HepG2 (cell line): Measurements from ENCODE around the gene AADACL4. TPM values are rescaled to one million over a fixed set of nuclear protein-coding genes. Genes with fewer than 3 reads are reported as not detected.

Experiments
- CEBPG ChIP-seq: IDR thresholded peaks from 2 replicates; pipeline ENCODE4 v1.6.1; 2016
- KDM4B ChIP-seq: sonication (generic); formaldehyde crosslinking; IDR thresholded peaks from 2 replicates; pipeline ENCODE4 v1.4.0; 2020; ENCODE audit warnings: missing genetic modification reagents
- PAXIP1 ChIP-seq: sonication (generic); formaldehyde crosslinking; conservative IDR thresholded peaks from 2 replicates; pipeline ENCODE4 v1.4.0; 2020; ENCODE audit warnings: mild to moderate bottlenecking, missing genetic modification reagents, moderate library complexity
- SP2 ChIP-seq: sonication (generic); formaldehyde crosslinking; IDR thresholded peaks from 2 replicates; pipeline ENCODE4 v1.5.1; 2020; ENCODE audit warnings: mild to moderate bottlenecking, missing genetic modification reagents
- TCF7L2 ChIP-seq: IDR thresholded peaks from 2 replicates; pipeline ENCODE4 v1.6.1; 2011; ENCODE audit warnings: mild to moderate bottlenecking, low read depth, low read length, moderate library complexity
- TFDP1 ChIP-seq: IDR thresholded peaks from 2 replicates; pipeline ENCODE4 v1.6.1; 2016; ENCODE audit warnings: missing compliant biosample characterization, missing genetic modification reagents, borderline replicate concordance
- TRIM22 ChIP-seq: fragments of 450-650 bp; IDR thresholded peaks from 2 replicates; pipeline ENCODE4 v1.6.1; 2017
- ZGPAT ChIP-seq: IDR thresholded peaks from 2 replicates; pipeline ENCODE4 v1.6.1; 2016; ENCODE audit warnings: mild to moderate bottlenecking
- ZKSCAN1 ChIP-seq: fragments of 150-350 bp; IDR thresholded peaks from 2 replicates; pipeline ENCODE4 v1.6.1; 2014; ENCODE audit warnings: low read length
- ZNF138 ChIP-seq: sonication (generic); formaldehyde crosslinking; IDR thresholded peaks from 2 replicates; pipeline ENCODE4 v1.5.0; 2020; ENCODE audit warnings: mild to moderate bottlenecking, low read depth, missing genetic modification reagents
- ZNF142 ChIP-seq: sonication (generic); formaldehyde crosslinking; IDR thresholded peaks from 2 replicates; pipeline ENCODE4 v1.4.0; 2020; ENCODE audit warnings: missing genetic modification reagents
- ZNF264 ChIP-seq: sonication (generic); formaldehyde crosslinking; IDR thresholded peaks from 2 replicates; pipeline ENCODE4 v1.4.0; 2020; ENCODE audit warnings: missing genetic modification reagents
- ZNF557 ChIP-seq: sonication (generic); formaldehyde crosslinking; IDR thresholded peaks from 2 replicates; pipeline ENCODE4 v1.4.0; 2020; ENCODE audit warnings: missing genetic modification reagents
- ZNF766 ChIP-seq: sonication (generic); formaldehyde crosslinking; IDR thresholded peaks from 2 replicates; pipeline ENCODE4 v1.5.0; 2020; ENCODE audit warnings: missing genetic modification reagents, borderline replicate concordance
- ZSCAN20 ChIP-seq: sonication (generic); formaldehyde crosslinking; IDR thresholded peaks from 2 replicates; pipeline ENCODE4 v1.4.0; 2020; ENCODE audit warnings: missing genetic modification reagents, mild to moderate bottlenecking, borderline replicate concordance
- polyA plus RNA-seq, 8 experiments: library from polyadenylated mRNA; depleted of rRNA in 3 of 8; stranded (reverse) in 7 of 8; unstranded in 1 of 8; fragments of >200 nt; fragmentation: Illumina TruSeq in 4 of 8; extraction: Trizol in 4 of 8; gene quantifications; 2 replicates each; pipeline versions ENCODE4 v1.2.1 to v1.2.3, GENCODE V29; 2011 to 2016; ENCODE audit warnings: low read depth in 4 of 8, missing spikeins in 1 of 8, mixed read lengths in 1 of 8; ENCODE audit not compliant: insufficient read depth in 1 of 8
- total RNA-seq, 5 experiments: library from RNA; depleted of rRNA; stranded (reverse); fragments of >200 nt; fragmentation: Illumina TruSeq; extraction: Trizol; gene quantifications; 2 replicates each; pipeline ENCODE4 v1.2.3, GENCODE V29; 2016; ENCODE audit warnings: low read depth in 1 of 5

The AADACL4 gene
- total and polyA plus RNA-seq, 2 of the 13 experiments (the other 11 are each of a cell fraction or from before 2014, with no cell fraction given): not detected

- TF ChIP-seq PAXIP1 (peak; percentile 87), TCF7L2 (no peak), ZNF264 (CRISPR knock-in tag) (no peak), TFDP1 (CRISPR knock-in tag) (no peak), ZGPAT (CRISPR knock-in tag) (0 out of 2 replicates have a peak, but pooled peaks have one; percentile 36), ZNF557 (CRISPR knock-in tag) (no peak), CEBPG (CRISPR knock-in tag) (peak; percentile 85), ZNF766 (CRISPR knock-in tag) (no peak), ZNF142 (CRISPR knock-in tag) (no peak), ZSCAN20 (no peak), TRIM22 (no peak), ZKSCAN1 (no peak), SP2 (CRISPR knock-in tag) (peak; percentile 26; the same call in 1 of the 2 replicates), KDM4B (CRISPR knock-in tag) (no peak; the same call in 1 of the 2 replicates), ZNF138 (CRISPR knock-in tag) (no peak)
Measured at GRCh38 chr1:12614402-12615158, 29.3 kb upstream of the AADACL4 start (continued).
